ENCODE data around the gene LHX4.

The LHX4 gene

DNA sequence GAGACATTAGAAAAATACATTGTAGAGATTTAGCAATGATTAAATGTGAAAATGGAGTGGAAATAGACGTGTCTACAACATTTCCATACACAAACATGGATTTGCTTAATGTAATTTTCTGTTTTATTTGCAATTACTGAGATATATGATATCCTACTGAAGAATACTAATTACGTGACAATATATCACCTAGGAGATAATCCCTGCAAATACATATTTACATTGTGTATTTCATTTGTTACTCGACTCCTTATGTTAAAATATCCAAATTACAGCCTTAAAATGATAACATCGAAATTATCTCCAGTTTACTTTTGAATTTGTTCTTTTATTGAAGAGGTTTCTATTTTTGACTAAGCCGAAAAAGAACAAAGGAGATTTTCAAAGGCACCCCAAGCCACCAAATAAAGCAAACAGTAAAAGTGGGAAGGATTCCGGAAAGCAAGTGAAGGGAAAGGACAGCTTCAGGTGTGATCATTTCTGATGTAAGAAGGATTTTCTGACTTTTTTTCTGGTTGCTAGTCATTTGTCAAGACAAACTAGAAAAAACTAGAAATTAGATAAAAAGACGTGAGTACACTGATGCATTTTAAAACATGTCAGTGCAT lies 7.9 kb downstream of the LHX4 start:
- no peak overlapping the region for H3K4me2 ChIP-seq (ENCODE audit: low read length)
- no peak overlapping the region for H3K27ac ChIP-seq (ENCODE audit: low read depth, low read length)
- H3K9me3 ChIP-seq (ENCODE audit: insufficient read depth, low read depth, low read length) = peaks cover 2% of the 10 kb centered on the region
- no peak overlapping the region for H4K8ac ChIP-seq (ENCODE audit: low read depth, low read length)
- no peak overlapping the region for H3K4ac ChIP-seq (ENCODE audit: low read depth, low read length)
- H3K79me1 ChIP-seq (ENCODE audit: low read length) = no peaks in the 10 kb centered on the region
- H3K23ac ChIP-seq (ENCODE audit: low read length) = no peak overlapping the region
- H3K9ac ChIP-seq (ENCODE audit: low read length) = no peak overlapping the region
- no peak overlapping the region for H3K18ac ChIP-seq (ENCODE audit: low read length)
- no peak overlapping the region for H2AK5ac ChIP-seq (ENCODE audit: low read length)
- no peak overlapping the region for H2BK12ac ChIP-seq (ENCODE audit: low read length)
- H3K4me3 ChIP-seq (ENCODE audit: low read depth, low read length) = no peak overlapping the region
- H2AFZ ChIP-seq (ENCODE audit: insufficient read depth, low read length, poor library complexity) = no peak overlapping the region
- no peak overlapping the region for H4K12ac ChIP-seq (ENCODE audit: low read depth, low read length)
- no peak for DNase-seq
- WGBS (ENCODE audit: extremely low coverage, insufficient coverage, insufficient read length) = no CpG with 5 or more reads among the region's 7 CpGs
- no peaks in the 10 kb centered on the region for H3K36me3 ChIP-seq (ENCODE audit: control insufficient read depth in 1 of 2, insufficient read depth in 2 of 2, low read length in 2 of 2)
- H2BK120ac ChIP-seq (ENCODE audit: insufficient read depth, low read length, poor library complexity) = no peak overlapping the region
- H3K79me2 ChIP-seq (ENCODE audit: control insufficient read depth, insufficient read depth, low read length, poor library complexity) = no peaks in the 10 kb centered on the region
- H3K27me3 ChIP-seq (ENCODE audit: insufficient read depth, low read length) = peaks cover 53% of the 10 kb centered on the region
- H3K14ac ChIP-seq (ENCODE audit: low read length) = no peak overlapping the region
- H2BK5ac ChIP-seq (ENCODE audit: low read depth, low read length, poor library complexity) = no peak overlapping the region
- H4K91ac ChIP-seq (ENCODE audit: low read depth, low read length) = no peak overlapping the region
- peaks cover 0 to 13% of the 10 kb centered on the region in 2 experiments for H3K4me1 ChIP-seq (ENCODE audit: control insufficient read depth in 1 of 2, insufficient read depth in 2 of 2, low read length in 2 of 2)

DNA sequence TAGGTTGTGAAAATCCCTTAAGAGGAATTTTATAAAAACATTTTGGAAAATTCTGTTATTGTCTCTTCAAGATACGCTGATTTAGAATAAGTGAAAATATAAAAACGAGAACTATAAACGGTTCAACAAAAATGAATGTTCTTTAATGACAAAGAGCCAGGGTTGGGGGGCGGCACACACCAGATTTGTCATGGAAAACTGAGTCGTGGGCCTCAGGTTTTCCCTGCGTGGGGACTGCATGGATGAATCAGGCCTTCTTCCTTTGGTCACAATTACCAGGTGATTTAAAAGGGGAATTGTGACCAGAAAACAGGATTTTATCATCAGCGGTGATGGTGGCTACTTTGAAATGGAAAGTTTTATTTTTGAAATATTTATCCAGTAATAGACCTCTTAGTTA lies 8.6 kb downstream of the LHX4 start:
- Histone ChIP-seq H2AFZ (ENCODE audit: insufficient read depth, low read length, poor library complexity) (no peak overlapping the region), H4K91ac (ENCODE audit: low read depth, low read length) (no peak overlapping the region), H3K18ac (ENCODE audit: low read length) (no peak overlapping the region), H3K4ac (ENCODE audit: low read depth, low read length) (no peak overlapping the region), H2AK5ac (ENCODE audit: low read length) (no peak overlapping the region), H3K79me2 (ENCODE audit: control insufficient read depth, insufficient read depth, low read length, poor library complexity) (no peaks in the 10 kb centered on the region), H2BK12ac (ENCODE audit: low read length) (no peak overlapping the region), H4K12ac (ENCODE audit: low read depth, low read length) (no peak overlapping the region), H3K14ac (ENCODE audit: low read length) (no peak overlapping the region), H3K4me3 (ENCODE audit: low read depth, low read length) (no peak overlapping the region), H4K8ac (ENCODE audit: low read depth, low read length) (no peak overlapping the region), H2BK120ac (ENCODE audit: insufficient read depth, low read length, poor library complexity) (no peak overlapping the region), H3K27ac (ENCODE audit: low read depth, low read length) (no peak overlapping the region), H3K79me1 (ENCODE audit: low read length) (no peaks in the 10 kb centered on the region), H2BK5ac (ENCODE audit: low read depth, low read length, poor library complexity) (no peak overlapping the region), H3K23ac (ENCODE audit: low read length) (no peak overlapping the region), H3K36me3 (ENCODE audit: control insufficient read depth in 1 of 2, insufficient read depth in 2 of 2, low read length in 2 of 2) (no peaks in the 10 kb centered on the region), H3K4me2 (ENCODE audit: low read length) (no peak overlapping the region), H3K9me3 (ENCODE audit: insufficient read depth, low read depth, low read length) (peaks cover 2% of the 10 kb centered on the region), H3K4me1 (ENCODE audit: control insufficient read depth in 1 of 2, insufficient read depth in 2 of 2, low read length in 2 of 2) (peaks cover 0 to 9% of the 10 kb centered on the region in 2 experiments), H3K27me3 (ENCODE audit: insufficient read depth, low read length) (peaks cover 46% of the 10 kb centered on the region), H3K9ac (ENCODE audit: low read length) (no peak overlapping the region)
- DNase-seq = no peak
- WGBS (ENCODE audit: extremely low coverage, insufficient coverage, insufficient read length) = no CpG with 5 or more reads among the region's 7 CpGs

DNA sequence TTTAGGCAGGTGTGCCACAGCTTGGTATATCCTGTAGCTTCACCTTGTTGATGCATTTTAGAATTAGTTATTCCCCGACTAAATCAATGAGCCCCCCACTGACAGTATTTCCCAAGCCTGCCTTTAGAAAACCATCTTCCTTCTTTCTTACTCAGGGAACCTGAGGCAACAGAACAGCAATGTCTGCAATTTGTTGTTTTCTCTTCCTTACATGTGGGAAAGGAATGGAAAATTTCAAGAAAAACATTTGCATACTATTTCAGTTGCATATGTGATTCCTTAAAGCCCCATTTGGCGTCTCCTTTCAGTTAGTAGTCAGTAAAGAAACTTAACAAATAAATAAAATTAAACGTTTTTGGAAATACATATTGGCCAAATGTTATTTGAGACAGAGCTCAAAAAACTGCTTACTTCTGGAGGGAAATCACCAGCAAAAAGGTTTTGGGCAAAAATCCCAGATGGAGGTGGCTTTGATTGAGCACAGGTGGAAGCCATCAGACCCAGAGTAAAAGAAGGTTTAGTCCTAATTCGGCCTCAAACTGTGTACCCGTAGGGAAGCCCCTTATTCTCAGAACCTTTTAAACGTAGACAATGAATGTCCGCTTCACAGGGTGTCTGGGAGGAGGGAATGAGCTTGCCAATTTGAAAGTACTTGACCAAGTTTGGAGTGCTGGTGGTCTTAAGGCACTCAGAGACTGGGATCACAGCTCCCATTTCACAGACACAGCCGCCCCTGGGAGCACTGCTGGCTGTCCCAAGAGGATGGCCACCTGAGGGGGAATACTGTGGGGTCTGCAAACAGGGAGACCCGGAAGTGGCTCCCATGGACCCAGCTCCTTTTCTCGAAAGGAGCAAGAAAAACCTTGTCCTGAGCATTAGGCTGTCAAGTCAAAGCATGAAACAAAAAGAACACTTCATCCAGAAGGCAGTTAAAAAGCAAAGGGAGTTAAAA lies 9.4 kb downstream of the LHX4 start:
- H2AFZ ChIP-seq (ENCODE audit: insufficient read depth, low read length, poor library complexity) = no peak overlapping the region
- no peak overlapping the region for H3K23ac ChIP-seq (ENCODE audit: low read length)
- no peak overlapping the region for H3K4ac ChIP-seq (ENCODE audit: low read depth, low read length)
- no CpG with 5 or more reads among the region's 10 CpGs for WGBS (ENCODE audit: extremely low coverage, insufficient coverage, insufficient read length)
- no peak overlapping the region for H3K4me3 ChIP-seq (ENCODE audit: low read depth, low read length)
- no peak overlapping the region for H4K12ac ChIP-seq (ENCODE audit: low read depth, low read length)
- H3K79me1 ChIP-seq (ENCODE audit: low read length) = no peaks in the 10 kb centered on the region
- no peak overlapping the region for H3K14ac ChIP-seq (ENCODE audit: low read length)
- no peak overlapping the region for H2AK5ac ChIP-seq (ENCODE audit: low read length)
- no peak overlapping the region for H2BK120ac ChIP-seq (ENCODE audit: insufficient read depth, low read length, poor library complexity)
- H3K27me3 ChIP-seq (ENCODE audit: insufficient read depth, low read length) = peaks cover 39% of the 10 kb centered on the region
- peaks cover 0 to 7% of the 10 kb centered on the region in 2 experiments for H3K4me1 ChIP-seq (ENCODE audit: control insufficient read depth in 1 of 2, insufficient read depth in 2 of 2, low read length in 2 of 2)
- no peaks in the 10 kb centered on the region for H3K79me2 ChIP-seq (ENCODE audit: control insufficient read depth, insufficient read depth, low read length, poor library complexity)
- no peak overlapping the region for H4K8ac ChIP-seq (ENCODE audit: low read depth, low read length)
- H2BK12ac ChIP-seq (ENCODE audit: low read length) = no peak overlapping the region
- no peak overlapping the region for H3K4me2 ChIP-seq (ENCODE audit: low read length)
- H3K36me3 ChIP-seq (ENCODE audit: control insufficient read depth in 1 of 2, insufficient read depth in 2 of 2, low read length in 2 of 2) = no peaks in the 10 kb centered on the region
- H4K91ac ChIP-seq (ENCODE audit: low read depth, low read length) = no peak overlapping the region
- no peak overlapping the region for H3K9ac ChIP-seq (ENCODE audit: low read length)
- H3K9me3 ChIP-seq (ENCODE audit: insufficient read depth, low read depth, low read length) = peaks cover 2% of the 10 kb centered on the region
- H2BK5ac ChIP-seq (ENCODE audit: low read depth, low read length, poor library complexity) = no peak overlapping the region
- DNase-seq = no peak
- no peak overlapping the region for H3K18ac ChIP-seq (ENCODE audit: low read length)
- H3K27ac ChIP-seq (ENCODE audit: low read depth, low read length) = no peak overlapping the region

DNA sequence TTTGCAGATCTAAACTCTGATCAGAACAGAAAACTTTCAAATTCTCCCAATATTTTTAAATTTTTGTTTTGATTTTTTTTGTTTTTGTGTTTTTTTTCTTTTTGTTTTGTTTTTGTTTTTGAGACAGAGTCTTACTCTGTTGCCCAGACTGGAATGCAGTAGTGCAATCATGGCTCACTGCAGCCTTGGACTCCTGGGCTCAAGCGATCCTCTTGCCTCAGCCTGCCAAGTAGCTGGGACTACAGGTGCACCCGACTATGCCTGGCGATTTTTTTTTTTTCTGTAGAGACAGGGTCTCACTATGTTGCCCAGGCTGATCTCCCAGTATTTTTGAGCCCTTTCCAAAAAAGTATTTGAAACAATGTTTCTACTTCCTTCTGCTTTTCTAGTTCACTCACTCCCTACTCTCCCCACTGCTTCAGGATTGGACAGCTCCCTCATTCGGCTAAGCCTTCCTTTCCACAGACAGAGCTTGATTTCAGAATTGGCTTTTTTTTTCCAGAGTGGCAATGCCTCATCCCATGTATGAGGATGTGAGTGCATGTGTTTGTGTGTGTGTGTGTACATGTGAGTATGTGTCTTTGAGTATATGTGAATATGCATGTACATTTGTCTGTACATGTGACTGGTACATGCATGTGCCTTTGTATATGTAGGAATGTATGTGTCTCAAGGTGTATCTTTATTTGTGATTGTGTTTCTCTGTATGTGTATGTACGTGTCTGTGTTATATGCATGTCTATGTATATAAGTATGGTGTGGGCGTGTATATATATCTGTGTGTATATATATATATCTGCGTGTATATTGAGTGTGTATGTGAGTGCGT lies 11.9 kb downstream of the LHX4 start:
- DNase-seq = no peak
- Histone ChIP-seq H4K8ac (ENCODE audit: low read depth, low read length) (no peak overlapping the region), H3K27ac (ENCODE audit: low read depth, low read length) (no peak overlapping the region), H4K91ac (ENCODE audit: low read depth, low read length) (no peak overlapping the region), H2AK5ac (ENCODE audit: low read length) (no peak overlapping the region), H3K79me2 (ENCODE audit: control insufficient read depth, insufficient read depth, low read length, poor library complexity) (no peaks in the 10 kb centered on the region), H2AFZ (ENCODE audit: insufficient read depth, low read length, poor library complexity) (no peak overlapping the region), H2BK12ac (ENCODE audit: low read length) (no peak overlapping the region), H3K9ac (ENCODE audit: low read length) (no peak overlapping the region), H3K23ac (ENCODE audit: low read length) (no peak overlapping the region), H2BK120ac (ENCODE audit: insufficient read depth, low read length, poor library complexity) (no peak overlapping the region), H3K27me3 (ENCODE audit: insufficient read depth, low read length) (peaks cover 14% of the 10 kb centered on the region), H3K18ac (ENCODE audit: low read length) (no peak overlapping the region), H4K12ac (ENCODE audit: low read depth, low read length) (no peak overlapping the region), H3K14ac (ENCODE audit: low read length) (no peak overlapping the region), H3K4me2 (ENCODE audit: low read length) (no peak overlapping the region), H2BK5ac (ENCODE audit: low read depth, low read length, poor library complexity) (no peak overlapping the region), H3K4me3 (ENCODE audit: low read depth, low read length) (no peak overlapping the region), H3K79me1 (ENCODE audit: low read length) (no peaks in the 10 kb centered on the region), H3K9me3 (ENCODE audit: insufficient read depth, low read depth, low read length) (peaks cover 2% of the 10 kb centered on the region), H3K36me3 (ENCODE audit: control insufficient read depth in 1 of 2, insufficient read depth in 2 of 2, low read length in 2 of 2) (no peaks in the 10 kb centered on the region), H3K4ac (ENCODE audit: low read depth, low read length) (no peak overlapping the region), H3K4me1 (ENCODE audit: control insufficient read depth in 1 of 2, insufficient read depth in 2 of 2, low read length in 2 of 2) (no peaks in the 10 kb centered on the region)
- 100% methylated on average over 3 of the region's 8 CpGs for WGBS (ENCODE audit: extremely low coverage, insufficient coverage, insufficient read length)
